NCI-H510A (cell line): ENCODE measurements around the gene R3HDM1.
A peak's percentile ranks its signal among the peaks of the same experiment; 100 is the strongest.
"Not testable (repeated sequence)": the region's sequence is repeated elsewhere in the genome, so short reads cannot be mapped to it uniquely, and the experiment has no call there.

Source experiments
- DNase-seq: peaks from one replicate; lab custom pipeline; 2025; lab: John Stamatoyannopoulos, UW

Gene R3HDM1

GRCh38 chr2:135531231-135532197 is at the start of gene R3HDM1:
R3HDM1 (plus strand) TSS chr2:135531484; CDS start chr2:135604846, 73,362 bp downstream.
- peak; percentile 97 for DNase-seq

- no peak for DNase-seq
These were observed 45.8 kb upstream of the R3HDM1 start for GRCh38 chr2:135485441-135485840.

GRCh38 chr2:135490376-135490775 is 40.9 kb upstream of the R3HDM1 start:
- no peak for DNase-seq

GRCh38 chr2:135494503-135494902 is 36.8 kb upstream of the R3HDM1 start:
- DNase-seq = no peak

- DNase-seq = no peak
These were observed 36.4 kb upstream of the R3HDM1 start for GRCh38 chr2:135494917-135495316.

GRCh38 chr2:135498588-135498987 is 32.7 kb upstream of the R3HDM1 start:
- not testable (repeated sequence) for DNase-seq

- DNase-seq = no peak
These were observed 26.5 kb upstream of the R3HDM1 start for GRCh38 chr2:135504811-135505210.

- DNase-seq = no peak
These were observed 20.7 kb upstream of the R3HDM1 start for GRCh38 chr2:135510577-135510976.

GRCh38 chr2:135512099-135512498 is 19.2 kb upstream of the R3HDM1 start:
- no peak for DNase-seq

- no peak for DNase-seq
These were observed 5.5 kb upstream of the R3HDM1 start for GRCh38 chr2:135525786-135526185.

- DNase-seq = no peak
These were observed 3.3 kb upstream of the R3HDM1 start for GRCh38 chr2:135528006-135528405.

GRCh38 chr2:135530313-135531230 is 712 bp upstream of the R3HDM1 start, which contains the start of gene ZRANB3:
ZRANB3 (minus strand) TSS chr2:135531218.
- DNase-seq = peak; percentile 92

GRCh38 chr2:135532581-135532980 is 1.3 kb downstream of the R3HDM1 start:
- no peak for DNase-seq

- not testable (repeated sequence) for DNase-seq
These were observed 2.3 kb downstream of the R3HDM1 start for GRCh38 chr2:135533545-135533944.

- DNase-seq = no peak
These were observed 15.2 kb downstream of the R3HDM1 start for GRCh38 chr2:135546436-135546835.

- no peak for DNase-seq
These were observed 16.0 kb downstream of the R3HDM1 start for GRCh38 chr2:135547311-135547710.

GRCh38 chr2:135551356-135551755 is 20.1 kb downstream of the R3HDM1 start:
- no peak for DNase-seq

- no peak for DNase-seq
These were observed 21.6 kb downstream of the R3HDM1 start for GRCh38 chr2:135552887-135553286.

- no peak for DNase-seq
These were observed 24.0 kb downstream of the R3HDM1 start for GRCh38 chr2:135555311-135555710.

- DNase-seq = no peak
These were observed 26.2 kb downstream of the R3HDM1 start for GRCh38 chr2:135557530-135557929.

GRCh38 chr2:135561925-135562324 is 30.6 kb downstream of the R3HDM1 start:
- no peak for DNase-seq

GRCh38 chr2:135563793-135564192 is 32.5 kb downstream of the R3HDM1 start:
- no peak for DNase-seq
